Kidney epithelial cell (primary cell): ENCODE data around the gene MRGPRX3. TPM values are rescaled to one million over a fixed set of nuclear protein-coding genes. Genes with fewer than 3 reads are reported as not detected.

Source experiments
- DNase-seq: peaks from one replicate; pipeline ENCODE4 v3.0.0-alpha.2; 2010; ENCODE audit warnings: low read depth
- H3K27me3 ChIP-seq: 2 replicates; pipeline ENCODE4 v1.6.0; 2011; ENCODE audit warnings: low read length; ENCODE audit not compliant: control insufficient read depth, insufficient read depth
- H3K36me3 ChIP-seq: 2 replicates; pipeline ENCODE4 v1.5.1; 2011; ENCODE audit warnings: low read length; ENCODE audit not compliant: control insufficient read depth, insufficient read depth
- H3K4me3 ChIP-seq: 2 replicates; pipeline ENCODE4 v1.5.1; 2011; ENCODE audit warnings: low read depth, mild to moderate bottlenecking, control low read depth, low read length
- CTCF ChIP-seq: IDR thresholded peaks from 2 replicates; pipeline ENCODE4 v1.5.1; 2011; ENCODE audit warnings: mild to moderate bottlenecking, moderate library complexity, low read length, control low read depth, inconsistent platforms; ENCODE audit not compliant: insufficient read depth, poor library complexity, severe bottlenecking
- total RNA-seq: library from RNA; depleted of rRNA; stranded (reverse); fragments of >200 nt; gene quantifications from 2 replicates; pipeline ENCODE4 v1.2.3, GENCODE V29; 2015

The MRGPRX3 gene
- total RNA-seq, 1 donor from 2014 or later, result not detected

DNA sequence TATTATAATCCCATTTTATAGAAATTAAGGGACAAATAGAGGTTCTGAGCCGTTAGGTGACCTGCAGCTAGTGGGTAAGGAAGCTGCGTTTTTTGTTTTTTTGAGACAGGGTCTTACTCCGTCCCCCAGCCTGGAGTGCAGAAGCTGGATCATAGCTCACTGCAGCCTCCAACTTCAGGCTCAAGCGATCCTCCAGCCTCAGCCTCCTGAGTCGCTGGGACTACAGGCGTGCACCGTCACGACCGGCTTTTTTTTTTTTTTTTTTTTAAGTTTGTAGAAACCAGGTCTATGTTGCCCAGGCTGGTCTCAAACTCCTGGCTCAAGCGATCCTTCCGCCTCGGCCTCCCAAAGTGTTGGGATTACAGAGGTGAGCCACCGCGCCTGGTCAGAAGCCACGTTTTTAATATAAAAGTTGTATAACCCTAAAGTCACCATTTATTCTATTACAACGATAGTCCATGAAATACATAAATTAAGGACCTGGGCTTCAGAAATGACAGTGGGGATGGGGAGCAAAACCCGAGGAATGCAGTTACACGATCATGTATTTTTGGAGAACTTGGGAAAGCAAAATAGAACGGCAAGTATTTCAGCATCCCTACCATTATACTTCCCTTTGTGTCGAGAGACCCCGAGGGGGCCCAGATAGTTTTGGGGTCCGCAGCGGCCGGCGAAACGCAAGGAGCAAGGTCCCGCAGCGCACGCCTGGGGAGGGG, 27.1 kb upstream of the MRGPRX3 start:
- no peak for DNase-seq
- Histone ChIP-seq H3K36me3 (no peaks in the 10 kb centered on the region), H3K4me3 (peak overlapping the region; percentile 89), H3K27me3 (no peaks in the 10 kb centered on the region)
- no peak for TF ChIP-seq CTCF

GRCh38 chr11:18105802-18106574, 26.4 kb upstream of the MRGPRX3 start, which contains the start of gene SAAL1:
SAAL1 (minus strand) TSS chr11:18106082; CDS start chr11:18106041, 41 bp downstream.
- TF ChIP-seq CTCF, result peak; percentile 92
- peak; percentile 21 for DNase-seq
- Histone ChIP-seq H3K27me3 (no peaks in the 10 kb centered on the region), H3K36me3 (no peaks in the 10 kb centered on the region), H3K4me3 (peak within 1 kb of the TSS; percentile 89)

- H3K36me3 ChIP-seq, result no peaks in the 10 kb centered on the region
- no peak for DNase-seq
- H3K27me3 ChIP-seq, result no peaks in the 10 kb centered on the region
- H3K4me3 ChIP-seq, result no peak overlapping the region
- no peak for TF ChIP-seq CTCF
These were observed 25.7 kb upstream of the MRGPRX3 start for GRCh38 chr11:18106688-18107087.

GRCh38 chr11:18108254-18108653, 24.1 kb upstream of the MRGPRX3 start:
- peaks cover 5% of the 10 kb centered on the region for H3K27me3 ChIP-seq
- H3K4me3 ChIP-seq, result no peak overlapping the region
- DNase-seq, result no peak
- TF ChIP-seq CTCF, result no peak
- H3K36me3 ChIP-seq, result no peaks in the 10 kb centered on the region

DNA sequence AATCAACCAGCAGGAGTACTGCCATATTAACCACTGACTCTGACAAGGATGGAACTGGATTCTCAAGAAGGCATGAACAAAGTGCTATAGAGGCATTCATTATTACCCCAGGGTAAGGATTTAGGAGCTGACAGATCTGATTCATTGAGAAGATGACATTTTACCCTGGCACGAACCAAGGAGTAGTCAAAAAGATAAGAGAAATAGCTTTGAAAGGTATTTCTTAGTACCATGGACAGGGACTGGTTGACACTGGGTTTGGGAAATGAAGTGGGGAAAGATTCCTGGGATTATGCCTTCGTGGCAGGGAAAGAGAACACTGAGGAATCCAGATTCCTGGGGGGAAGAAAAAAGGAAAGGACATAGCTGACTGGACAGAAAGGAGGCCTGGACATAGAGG, 21.4 kb upstream of the MRGPRX3 start:
- no peaks in the 10 kb centered on the region for H3K36me3 ChIP-seq
- TF ChIP-seq CTCF, result no peak
- H3K4me3 ChIP-seq, result no peak overlapping the region
- H3K27me3 ChIP-seq, result peaks cover 5% of the 10 kb centered on the region
- DNase-seq, result no peak
